H9 (cell line): ENCODE measurements around the gene TRIM32. TPM values are rescaled to one million over a fixed set of nuclear protein-coding genes. Genes with fewer than 3 reads are reported as not detected.
A peak's percentile ranks its signal among the peaks of the same experiment; 100 is the strongest.

ENCODE experiments used
- DNase-seq: peaks from one replicate; pipeline ENCODE4 v3.0.0-alpha.2; 2017
- H2AFZ ChIP-seq: one replicate; pipeline ENCODE4 v1.6.1; 2013; ENCODE audit warnings: mild to moderate bottlenecking, low read length, control low read depth, moderate library complexity
- H2AK5ac ChIP-seq: 2 replicates; pipeline ENCODE4 v1.6.1; 2013; ENCODE audit warnings: low read length, control low read depth, mixed read lengths; ENCODE audit not compliant: insufficient read length
- H2BK120ac ChIP-seq: one replicate; pipeline ENCODE4 v1.6.1; 2013; ENCODE audit warnings: low read depth, mild to moderate bottlenecking, low read length, control low read depth, inconsistent platforms; ENCODE audit not compliant: poor library complexity, severe bottlenecking
- H2BK12ac ChIP-seq: 2 replicates; pipeline ENCODE4 v1.6.1; 2013; ENCODE audit warnings: low read length, control low read depth, mixed read lengths, low read depth; ENCODE audit not compliant: insufficient read length
- H2BK15ac ChIP-seq: 2 replicates; pipeline ENCODE4 v1.6.1; 2013; ENCODE audit warnings: low read depth, low read length, control low read depth
- H2BK20ac ChIP-seq: one replicate; pipeline ENCODE4 v1.6.1; 2013; ENCODE audit warnings: low read depth, mild to moderate bottlenecking, low read length, control low read depth, inconsistent platforms; ENCODE audit not compliant: poor library complexity, severe bottlenecking
- H2BK5ac ChIP-seq: 2 replicates; pipeline ENCODE4 v1.6.1; 2013; ENCODE audit warnings: low read length, control low read depth, mixed read lengths; ENCODE audit not compliant: insufficient read length
- H3K14ac ChIP-seq: 2 replicates; pipeline ENCODE4 v1.6.1; 2013; ENCODE audit warnings: low read length, control low read depth; ENCODE audit not compliant: insufficient read depth
- H3K18ac ChIP-seq: 2 replicates; pipeline ENCODE4 v1.6.1; 2013; ENCODE audit warnings: low read depth, mild to moderate bottlenecking, mixed read lengths, low read length, control low read depth; ENCODE audit not compliant: insufficient read length
- H3K23ac ChIP-seq: 2 replicates; pipeline ENCODE4 v1.6.1; 2013; ENCODE audit warnings: low read length, control low read depth, mixed read lengths, low read depth; ENCODE audit not compliant: insufficient read length
- H3K23me2 ChIP-seq: 2 replicates; pipeline ENCODE4 v1.6.1; 2013; ENCODE audit warnings: low read depth, mild to moderate bottlenecking, mixed read lengths, low read length, control low read depth; ENCODE audit not compliant: insufficient read length, poor library complexity, severe bottlenecking
- H3K27ac ChIP-seq: 2 replicates; pipeline ENCODE4 v1.5.1; 2013; ENCODE audit warnings: low read length, control low read depth, mixed read lengths, low read depth; ENCODE audit not compliant: insufficient read length
- H3K27me3 ChIP-seq: 2 replicates; pipeline ENCODE4 v1.6.1; 2013; ENCODE audit warnings: low read length, control low read depth, inconsistent platforms; ENCODE audit not compliant: insufficient read depth
- H3K4ac ChIP-seq: 2 replicates; pipeline ENCODE4 v1.6.1; 2013; ENCODE audit warnings: low read depth, mild to moderate bottlenecking, control low read depth, inconsistent platforms, low read length, moderate library complexity
- H3K4me1 ChIP-seq: 2 replicates; pipeline ENCODE4 v1.6.1; 2013; ENCODE audit warnings: low read length, control low read depth, inconsistent platforms; ENCODE audit not compliant: insufficient read depth
- H3K4me2 ChIP-seq: 2 replicates; pipeline ENCODE4 v1.6.1; 2013; ENCODE audit warnings: low read length, control low read depth, mixed read lengths; ENCODE audit not compliant: insufficient read length, insufficient read depth
- H3K56ac ChIP-seq: 2 replicates; pipeline ENCODE4 v1.6.1; 2013; ENCODE audit warnings: low read depth, mild to moderate bottlenecking, mixed read lengths, low read length, control low read depth; ENCODE audit not compliant: insufficient read length
- H3K79me1 ChIP-seq: 2 replicates; pipeline ENCODE4 v1.6.1; 2013; ENCODE audit warnings: low read depth, mild to moderate bottlenecking, moderate library complexity, low read length, control low read depth, inconsistent platforms; ENCODE audit not compliant: insufficient read depth, poor library complexity, severe bottlenecking
- H3K79me2 ChIP-seq: 2 replicates; pipeline ENCODE4 v1.6.1; 2013; ENCODE audit warnings: low read length, control low read depth, inconsistent platforms; ENCODE audit not compliant: insufficient read depth
- H3K9ac ChIP-seq: 2 replicates; pipeline ENCODE4 v1.6.1; 2013; ENCODE audit warnings: low read length, control low read depth, mixed read lengths; ENCODE audit not compliant: insufficient read length; ENCODE audit errors: extremely low read depth
- H3K9me3 ChIP-seq: one replicate; pipeline ENCODE4 v1.6.1; 2013; ENCODE audit warnings: low read depth, low read length, inconsistent platforms; ENCODE audit not compliant: control insufficient read depth
- H3T11ph ChIP-seq: one replicate; pipeline ENCODE4 v1.6.1; 2013; ENCODE audit warnings: mild to moderate bottlenecking, low read length, control low read depth, inconsistent platforms
- H4K20me1 ChIP-seq: one replicate; pipeline ENCODE4 v1.6.1; 2013; ENCODE audit not compliant: control insufficient read depth, insufficient read length, insufficient read depth
- H4K5ac ChIP-seq: 2 replicates; pipeline ENCODE4 v1.6.1; 2013; ENCODE audit warnings: low read depth, mild to moderate bottlenecking, mixed read lengths, low read length, control low read depth; ENCODE audit not compliant: insufficient read length
- H4K8ac ChIP-seq: replicated peaks from 2 replicates; pipeline ENCODE4 v1.6.1; 2013; ENCODE audit warnings: low read length, control low read depth, mixed read lengths, low read depth; ENCODE audit not compliant: insufficient read length
- H4K91ac ChIP-seq: 2 replicates; pipeline ENCODE4 v1.6.1; 2013; ENCODE audit warnings: low read depth, mild to moderate bottlenecking, moderate library complexity, mixed read lengths, low read length, control low read depth; ENCODE audit not compliant: insufficient read length
- H3K27ac Mint-ChIP-seq, 3 experiments: 2 replicates in 2 of 3; 3 replicates in 1 of 3; pipeline ENCODE4 v1.8.0; 2020 to 2021; ENCODE audit warnings: mixed read lengths in 3 of 3, mild to moderate bottlenecking in 1 of 3, moderate library complexity in 1 of 3
- H3K27me3 Mint-ChIP-seq: 2 replicates; pipeline ENCODE4 v1.8.0; 2021; ENCODE audit warnings: low read depth, mild to moderate bottlenecking, moderate library complexity, mixed read lengths
- H3K36me3 Mint-ChIP-seq, 3 experiments: 2 replicates in 2 of 3; 3 replicates in 1 of 3; pipeline ENCODE4 v1.8.0; 2020 to 2021; ENCODE audit warnings: low read depth in 3 of 3, mixed read lengths in 3 of 3; ENCODE audit not compliant: insufficient read depth in 1 of 3
- H3K4me1 Mint-ChIP-seq, 2 experiments: 2 replicates each; pipeline ENCODE4 v1.8.0; 2020; ENCODE audit warnings: mixed read lengths in 2 of 2
- H3K4me3 Mint-ChIP-seq, 2 experiments: 2 replicates in 1 of 2; 3 replicates in 1 of 2; pipeline ENCODE4 v1.8.0; 2020 to 2021; ENCODE audit warnings: mild to moderate bottlenecking in 2 of 2, mixed read lengths in 2 of 2, moderate library complexity in 1 of 2
- H3K9me3 Mint-ChIP-seq, 2 experiments: 2 replicates in 1 of 2; 3 replicates in 1 of 2; pipeline ENCODE4 v1.8.0; 2020; ENCODE audit warnings: mild to moderate bottlenecking in 2 of 2, mixed read lengths in 2 of 2, moderate library complexity in 1 of 2
- CTCF ChIP-seq: fragments of 200-600 bp; sonication (generic); conservative IDR thresholded peaks from 3 replicates; pipeline ENCODE4 v1.8.0; 2021; ENCODE audit warnings: antibody characterized with exemption, mild to moderate bottlenecking
- WGBS: extraction: QIAGEN DNeasy Blood & Tissue Kit; methylation state at CpG from one replicate; pipeline ENCODE4 v1.1.7; 2013; ENCODE audit warnings: missing lambda C conversion rate, low lambda C conversion rate, mixed read lengths; ENCODE audit not compliant: insufficient read length; ENCODE audit errors: extremely low coverage; 5-methylcytosine and 5-hydroxymethylcytosine counted together
- total RNA-seq: library from RNA; stranded (reverse); gene quantifications from 2 replicates; pipeline ENCODE4 v1.2.1, GENCODE V29; 2021

TRIM32 gene
- total RNA-seq, 1 experiment from 2014 or later: 12.9 TPM

- Mint-ChIP-seq H3K4me3 (no peak overlapping the region), H3K36me3 (peaks cover 0 to 2% (median under 1%) of the 10 kb centered on the region in 3 experiments; a peak in 1 of 7 replicates), H3K27ac (peak overlapping the region in 1 of 3 experiments; percentile 10; a peak in 1 of 7 replicates), H3K9me3 (peaks cover 2% of the 10 kb centered on the region in 2 experiments), H3K27me3 (peaks cover 1% of the 10 kb centered on the region; the same call in 1 of the 2 replicates), H3K4me1 (peaks cover 14 to 16% of the 10 kb centered on the region in 2 experiments)
- Histone ChIP-seq H4K91ac (no peak overlapping the region), H3K4me2 (no peak overlapping the region), H2BK12ac (no peak overlapping the region), H3K23me2 (no peaks in the 10 kb centered on the region), H3K9me3 (no peaks in the 10 kb centered on the region), H4K20me1 (no peaks in the 10 kb centered on the region), H2BK5ac (no peak overlapping the region), H3K56ac (no peak overlapping the region), H2BK120ac (no peak overlapping the region), H3K79me1 (no peaks in the 10 kb centered on the region), H2AK5ac (no peak overlapping the region), H2AFZ (no peak overlapping the region), H3K27me3 (no peaks in the 10 kb centered on the region), H3K79me2 (no peaks in the 10 kb centered on the region), H4K8ac (no peak overlapping the region), H3K9ac (no peak overlapping the region), H3T11ph (no peak overlapping the region), H3K27ac (no peak overlapping the region), H3K4ac (no peak overlapping the region), H2BK15ac (no peak overlapping the region), H4K5ac (no peak overlapping the region), H3K18ac (no peak overlapping the region), H3K14ac (no peak overlapping the region), H3K4me1 (no peaks in the 10 kb centered on the region; the same call in 1 of the 2 replicates), H3K23ac (no peak overlapping the region), H2BK20ac (no peak overlapping the region)
- WGBS: no CpG with 5 or more reads among the region's 2 CpGs
- no peak for DNase-seq
- TF ChIP-seq CTCF: no peak
Observed at GRCh38 chr9:116750510-116750909, 63.4 kb downstream of the TRIM32 start.
